ENCODE measurements around the gene PRDM10. TPM values are rescaled to one million over a fixed set of nuclear protein-coding genes. Genes with fewer than 3 reads are reported as not detected.

Gene PRDM10
- total RNA-seq, 1 experiment from 2014 or later, result 7.7 TPM

DNA sequence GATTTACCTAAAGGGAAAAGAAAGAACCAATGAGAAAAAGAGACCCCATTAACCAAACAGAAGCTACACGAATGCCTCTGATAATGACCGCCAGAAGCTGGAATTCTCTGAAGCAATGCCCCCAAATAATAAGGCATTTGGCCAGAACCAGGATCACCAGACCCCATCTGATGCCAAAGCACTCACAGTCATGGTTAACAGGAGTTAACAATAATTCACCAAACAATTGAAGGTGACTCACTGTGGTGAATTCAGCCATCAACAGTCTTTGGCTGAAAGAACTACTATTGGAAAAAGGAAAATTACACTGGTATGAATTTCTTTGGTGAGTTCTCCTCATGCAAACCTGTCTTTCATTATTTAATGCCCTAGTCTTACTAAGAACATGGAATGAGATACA lies 85.4 kb downstream of the PRDM10 start:
- WGBS (ENCODE audit: extremely low coverage, insufficient read length, low lambda C conversion rate), result no CpG with 5 or more reads among the region's 2 CpGs
- Histone ChIP-seq H2BK15ac (ENCODE audit: low read depth, low read length) (no peak overlapping the region), H3K9ac (ENCODE audit: extremely low read depth, insufficient read length, low read length) (no peak overlapping the region), H3K4ac (ENCODE audit: low read depth, low read length) (no peak overlapping the region), H3K27me3 (ENCODE audit: insufficient read depth, low read length) (no peaks in the 10 kb centered on the region), H4K91ac (ENCODE audit: insufficient read length, low read depth, low read length) (no peak overlapping the region), H3K18ac (ENCODE audit: insufficient read length, low read depth, low read length) (no peak overlapping the region), H4K8ac (replicated peaks; ENCODE audit: insufficient read length, low read depth, low read length) (no peak overlapping the region), H2BK20ac (ENCODE audit: low read depth, low read length, poor library complexity, severe bottlenecking) (no peak overlapping the region), H4K5ac (ENCODE audit: insufficient read length, low read depth, low read length) (no peak overlapping the region), H3K4me1 (ENCODE audit: insufficient read depth, low read length) (no peaks in the 10 kb centered on the region), H3K56ac (ENCODE audit: insufficient read length, low read depth, low read length) (no peak overlapping the region), H2AK5ac (ENCODE audit: insufficient read length, low read length) (no peak overlapping the region), H3K9me3 (ENCODE audit: control insufficient read depth, low read depth, low read length) (no peaks in the 10 kb centered on the region), H3T11ph (ENCODE audit: low read length) (no peak overlapping the region), H3K79me1 (ENCODE audit: insufficient read depth, low read depth, low read length, poor library complexity, severe bottlenecking) (no peaks in the 10 kb centered on the region), H3K27ac (ENCODE audit: insufficient read length, low read depth, low read length) (no peak overlapping the region), H4K20me1 (ENCODE audit: control insufficient read depth, insufficient read depth, insufficient read length) (no peaks in the 10 kb centered on the region), H2AFZ (ENCODE audit: low read length) (no peak overlapping the region), H2BK12ac (ENCODE audit: insufficient read length, low read depth, low read length) (no peak overlapping the region), H3K23ac (ENCODE audit: insufficient read length, low read depth, low read length) (no peak overlapping the region), H2BK120ac (ENCODE audit: low read depth, low read length, poor library complexity, severe bottlenecking) (no peak overlapping the region), H3K4me2 (ENCODE audit: insufficient read depth, insufficient read length, low read length) (no peak overlapping the region), H3K23me2 (ENCODE audit: insufficient read length, low read depth, low read length, poor library complexity, severe bottlenecking) (no peaks in the 10 kb centered on the region), H2BK5ac (ENCODE audit: insufficient read length, low read length) (no peak overlapping the region), H3K79me2 (ENCODE audit: insufficient read depth, low read length) (no peaks in the 10 kb centered on the region), H3K14ac (ENCODE audit: insufficient read depth, low read length) (no peak overlapping the region)
- Mint-ChIP-seq H3K9me3 (no peaks in the 10 kb centered on the region), H3K27ac (no peak overlapping the region), H3K4me1 (no peaks in the 10 kb centered on the region), H3K36me3 (ENCODE audit: insufficient read depth in 1 of 3, low read depth in 3 of 3) (peaks cover 19 to 52% (median 41%) of the 10 kb centered on the region in 3 experiments; a peak in 6 of 7 replicates), H3K27me3 (ENCODE audit: low read depth) (no peaks in the 10 kb centered on the region), H3K4me3 (no peak overlapping the region)
- no peak for DNase-seq
- TF ChIP-seq, protein P1, sequence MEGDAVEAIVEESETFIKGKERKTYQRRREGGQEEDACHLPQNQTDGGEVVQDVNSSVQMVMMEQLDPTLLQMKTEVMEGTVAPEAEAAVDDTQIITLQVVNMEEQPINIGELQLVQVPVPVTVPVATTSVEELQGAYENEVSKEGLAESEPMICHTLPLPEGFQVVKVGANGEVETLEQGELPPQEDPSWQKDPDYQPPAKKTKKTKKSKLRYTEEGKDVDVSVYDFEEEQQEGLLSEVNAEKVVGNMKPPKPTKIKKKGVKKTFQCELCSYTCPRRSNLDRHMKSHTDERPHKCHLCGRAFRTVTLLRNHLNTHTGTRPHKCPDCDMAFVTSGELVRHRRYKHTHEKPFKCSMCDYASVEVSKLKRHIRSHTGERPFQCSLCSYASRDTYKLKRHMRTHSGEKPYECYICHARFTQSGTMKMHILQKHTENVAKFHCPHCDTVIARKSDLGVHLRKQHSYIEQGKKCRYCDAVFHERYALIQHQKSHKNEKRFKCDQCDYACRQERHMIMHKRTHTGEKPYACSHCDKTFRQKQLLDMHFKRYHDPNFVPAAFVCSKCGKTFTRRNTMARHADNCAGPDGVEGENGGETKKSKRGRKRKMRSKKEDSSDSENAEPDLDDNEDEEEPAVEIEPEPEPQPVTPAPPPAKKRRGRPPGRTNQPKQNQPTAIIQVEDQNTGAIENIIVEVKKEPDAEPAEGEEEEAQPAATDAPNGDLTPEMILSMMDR (conservative IDR thresholded peaks at IDR 0.05), result no peak

Measured in H9 (cell line).